ENCODE data around the gene SCAMP5. TPM values are rescaled to one million over a fixed set of nuclear protein-coding genes. Genes with fewer than 3 reads are reported as not detected.

Gene SCAMP5
- total and polyA plus RNA-seq, 2 of the 13 experiments (the other 11 are each of a cell fraction or from before 2014, with no cell fraction given) = 34.3 to 49.0 TPM

- TF ChIP-seq ZBTB40 (IDR thresholded peaks at IDR 0.05) = no peak
- no peak for TF ChIP-seq ZBTB40 (CRISPR knock-in tag; IDR thresholded peaks at IDR 0.05)
- TF ChIP-seq ATF7 (IDR thresholded peaks at IDR 0.05) = no peak
- TF ChIP-seq ATF7 (CRISPR knock-in tag; IDR thresholded peaks at IDR 0.05) = no peak; the same call in 1 of the 2 replicates
- TF ChIP-seq RBM39 (IDR thresholded peaks at IDR 0.05; ENCODE audit: low read depth, low read length, poor library complexity, severe bottlenecking) = no peak
- TF ChIP-seq NFRKB (IDR thresholded peaks at IDR 0.05) = no peak
- no peak for TF ChIP-seq RBAK (CRISPR knock-in tag; IDR thresholded peaks at IDR 0.05)
- TF ChIP-seq NR0B2 (CRISPR knock-in tag; IDR thresholded peaks at IDR 0.05) = 0 out of 2 replicates have a peak, but pooled peaks have one; percentile 14
- TF ChIP-seq FOXM1 (CRISPR knock-in tag; IDR thresholded peaks at IDR 0.05) = no peak
- TF ChIP-seq ZNF331 (CRISPR knock-in tag; IDR thresholded peaks at IDR 0.05) = peak; percentile 94
- no peak for TF ChIP-seq NPAS2 (CRISPR knock-in tag; IDR thresholded peaks at IDR 0.05; ENCODE audit: borderline replicate concordance)
- peak; percentile 40; the same call in 1 of the 2 replicates for TF ChIP-seq ZNF7 (CRISPR knock-in tag; IDR thresholded peaks at IDR 0.05)
- TF ChIP-seq GLI4 (CRISPR knock-in tag; IDR thresholded peaks at IDR 0.05; ENCODE audit: borderline replicate concordance) = no peak
- TF ChIP-seq DNMT1 (CRISPR knock-in tag; IDR thresholded peaks at IDR 0.05) = no peak
- no peak for TF ChIP-seq ZNF672 (CRISPR knock-in tag; IDR thresholded peaks at IDR 0.05)
- TF ChIP-seq ZSCAN12 (CRISPR knock-in tag; IDR thresholded peaks at IDR 0.05) = no peak
- no peak for TF ChIP-seq ZNF207 (IDR thresholded peaks at IDR 0.05; ENCODE audit: borderline replicate concordance)
- TF ChIP-seq ZBTB43 (CRISPR knock-in tag; conservative IDR thresholded peaks at IDR 0.05) = peak; percentile 83
Measured at GRCh38 chr15:75043509-75044257, 48.3 kb downstream of the SCAMP5 start (continued).

Data from HepG2 (cell line).